ENCODE data around the gene FAM217A.

FAM217A gene

DNA sequence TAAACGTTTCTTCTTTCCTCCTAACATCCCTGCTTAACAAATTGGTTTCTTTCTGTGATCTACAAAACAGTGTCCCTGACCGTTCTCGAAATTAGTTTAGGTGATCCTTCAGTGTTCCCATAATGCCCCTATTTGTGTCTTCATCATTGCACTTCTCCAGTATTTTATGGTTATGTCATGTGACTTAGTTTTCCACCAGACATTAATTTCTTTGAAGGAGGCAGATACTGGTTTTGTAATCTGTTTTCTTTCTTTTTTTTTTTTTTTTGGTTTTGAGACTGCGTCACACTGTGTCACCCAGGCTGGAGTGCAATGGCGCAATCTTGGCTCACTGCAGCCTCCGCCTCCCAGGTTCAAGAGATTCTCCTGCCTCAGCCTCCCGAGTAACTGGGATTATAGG is 49.2 kb downstream of the FAM217A start:
- Histone ChIP-seq H3K4me2 (ENCODE audit: low read length) (no peak overlapping the region), H3K4me3 (ENCODE audit: low read depth, low read length, poor library complexity, severe bottlenecking) (no peak overlapping the region), H3K9me2 (ENCODE audit: low read depth, low read length) (no peaks in the 10 kb centered on the region), H3K27ac (ENCODE audit: low read depth, low read length, poor library complexity, severe bottlenecking) (no peak overlapping the region), H3K9ac (ENCODE audit: low read length) (no peak overlapping the region), H2AFZ (ENCODE audit: low read length) (no peak overlapping the region), H4K20me1 (ENCODE audit: insufficient read depth, low read length) (no peaks in the 10 kb centered on the region), H3K9me3 (ENCODE audit: low read length) (no peaks in the 10 kb centered on the region), H3K4me1 (ENCODE audit: insufficient read depth, low read length, severe bottlenecking) (peaks cover 15% of the 10 kb centered on the region), H3K36me3 (ENCODE audit: insufficient read depth, low read length) (peaks cover 76% of the 10 kb centered on the region), H3K79me2 (ENCODE audit: insufficient read depth, low read length) (peaks cover 94% of the 10 kb centered on the region), H3F3A (ENCODE audit: insufficient read depth, low read length) (no peaks in the 10 kb centered on the region), H3K27me3 (ENCODE audit: insufficient read depth, low read length) (no peaks in the 10 kb centered on the region)
- no peak for TF ChIP-seq EZH2 (IDR thresholded peaks at IDR 0.05; ENCODE audit: borderline replicate concordance, low read length)
- TF ChIP-seq, protein P1, sequence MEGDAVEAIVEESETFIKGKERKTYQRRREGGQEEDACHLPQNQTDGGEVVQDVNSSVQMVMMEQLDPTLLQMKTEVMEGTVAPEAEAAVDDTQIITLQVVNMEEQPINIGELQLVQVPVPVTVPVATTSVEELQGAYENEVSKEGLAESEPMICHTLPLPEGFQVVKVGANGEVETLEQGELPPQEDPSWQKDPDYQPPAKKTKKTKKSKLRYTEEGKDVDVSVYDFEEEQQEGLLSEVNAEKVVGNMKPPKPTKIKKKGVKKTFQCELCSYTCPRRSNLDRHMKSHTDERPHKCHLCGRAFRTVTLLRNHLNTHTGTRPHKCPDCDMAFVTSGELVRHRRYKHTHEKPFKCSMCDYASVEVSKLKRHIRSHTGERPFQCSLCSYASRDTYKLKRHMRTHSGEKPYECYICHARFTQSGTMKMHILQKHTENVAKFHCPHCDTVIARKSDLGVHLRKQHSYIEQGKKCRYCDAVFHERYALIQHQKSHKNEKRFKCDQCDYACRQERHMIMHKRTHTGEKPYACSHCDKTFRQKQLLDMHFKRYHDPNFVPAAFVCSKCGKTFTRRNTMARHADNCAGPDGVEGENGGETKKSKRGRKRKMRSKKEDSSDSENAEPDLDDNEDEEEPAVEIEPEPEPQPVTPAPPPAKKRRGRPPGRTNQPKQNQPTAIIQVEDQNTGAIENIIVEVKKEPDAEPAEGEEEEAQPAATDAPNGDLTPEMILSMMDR (IDR thresholded peaks at IDR 0.05; ENCODE audit: low read length): no peak

DNA sequence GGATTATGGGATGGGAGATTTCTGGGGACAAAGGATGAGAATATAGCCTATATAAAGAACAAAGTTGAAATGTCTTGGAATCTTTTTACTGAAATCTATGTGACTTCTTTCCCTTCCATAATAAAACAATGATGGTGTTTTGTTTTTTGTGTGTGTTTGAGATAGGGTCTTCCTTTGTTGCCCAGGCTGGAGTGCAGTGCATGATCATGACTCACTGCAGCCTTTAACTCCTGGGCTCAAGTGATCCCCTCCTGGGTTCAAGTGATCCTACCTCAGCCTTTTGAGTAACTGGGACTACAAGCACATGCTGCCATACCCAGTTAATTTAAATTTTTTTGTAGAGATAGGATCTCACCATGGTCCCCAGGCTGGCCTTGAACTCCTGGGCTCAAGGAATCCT is 50.9 kb downstream of the FAM217A start:
- Histone ChIP-seq H3K9me3 (ENCODE audit: low read length) (no peaks in the 10 kb centered on the region), H3K27me3 (ENCODE audit: insufficient read depth, low read length) (no peaks in the 10 kb centered on the region), H3K79me2 (ENCODE audit: insufficient read depth, low read length) (peaks cover 96% of the 10 kb centered on the region), H3K9me2 (ENCODE audit: low read depth, low read length) (no peaks in the 10 kb centered on the region), H3K9ac (ENCODE audit: low read length) (no peak overlapping the region), H3K36me3 (ENCODE audit: insufficient read depth, low read length) (peaks cover 73% of the 10 kb centered on the region), H4K20me1 (ENCODE audit: insufficient read depth, low read length) (no peaks in the 10 kb centered on the region), H3K4me2 (ENCODE audit: low read length) (no peak overlapping the region), H3K4me1 (ENCODE audit: insufficient read depth, low read length, severe bottlenecking) (peaks cover 31% of the 10 kb centered on the region), H3F3A (ENCODE audit: insufficient read depth, low read length) (no peaks in the 10 kb centered on the region), H3K4me3 (ENCODE audit: low read depth, low read length, poor library complexity, severe bottlenecking) (no peak overlapping the region), H2AFZ (ENCODE audit: low read length) (no peak overlapping the region), H3K27ac (ENCODE audit: low read depth, low read length, poor library complexity, severe bottlenecking) (no peak overlapping the region)
- no peak for TF ChIP-seq EZH2 (IDR thresholded peaks at IDR 0.05; ENCODE audit: borderline replicate concordance, low read length)
- TF ChIP-seq, protein P1 (IDR thresholded peaks at IDR 0.05; ENCODE audit: low read length): no peak

GRCh38 chr6:4025681-4026080 is 53.3 kb downstream of the FAM217A start:
- Histone ChIP-seq H3K9me2 (ENCODE audit: low read depth, low read length) (no peaks in the 10 kb centered on the region), H3K9ac (ENCODE audit: low read length) (no peak overlapping the region), H4K20me1 (ENCODE audit: insufficient read depth, low read length) (no peaks in the 10 kb centered on the region), H3K79me2 (ENCODE audit: insufficient read depth, low read length) (peaks cover 89% of the 10 kb centered on the region), H3F3A (ENCODE audit: insufficient read depth, low read length) (no peaks in the 10 kb centered on the region), H2AFZ (ENCODE audit: low read length) (no peak overlapping the region), H3K4me2 (ENCODE audit: low read length) (no peak overlapping the region), H3K9me3 (ENCODE audit: low read length) (no peaks in the 10 kb centered on the region), H3K36me3 (ENCODE audit: insufficient read depth, low read length) (peaks cover 52% of the 10 kb centered on the region), H3K27me3 (ENCODE audit: insufficient read depth, low read length) (no peaks in the 10 kb centered on the region), H3K27ac (ENCODE audit: low read depth, low read length, poor library complexity, severe bottlenecking) (no peak overlapping the region), H3K4me3 (ENCODE audit: low read depth, low read length, poor library complexity, severe bottlenecking) (no peak overlapping the region), H3K4me1 (ENCODE audit: insufficient read depth, low read length, severe bottlenecking) (peaks cover 40% of the 10 kb centered on the region)
- TF ChIP-seq EZH2 (IDR thresholded peaks at IDR 0.05; ENCODE audit: borderline replicate concordance, low read length): no peak
- TF ChIP-seq, protein P1 (IDR thresholded peaks at IDR 0.05; ENCODE audit: low read length): no peak

Data from OCI-LY1 (cell line).